GM21786 (cell line): Measurements from ENCODE around the gene GNPNAT1.
"Not testable (repeated sequence)": the region's sequence is repeated elsewhere in the genome, so short reads cannot be mapped to it uniquely, and the experiment has no call there.

Source experiments
- ATAC-seq: cut with Tn5 transposase; IDR thresholded peaks from one replicate; pipeline ENCODE4 v1.9.1; 2021; ENCODE audit not compliant: unreplicated experiment

The GNPNAT1 gene

GRCh38 chr14:52729925-52730708 is 61.3 kb downstream of the GNPNAT1 start, which contains the start of gene STYX:
Gene STYX (plus strand): TSS chr14:52730166. CDS start chr14:52730475, 309 bp downstream.
- ATAC-seq: peak; percentile 95

DNA sequence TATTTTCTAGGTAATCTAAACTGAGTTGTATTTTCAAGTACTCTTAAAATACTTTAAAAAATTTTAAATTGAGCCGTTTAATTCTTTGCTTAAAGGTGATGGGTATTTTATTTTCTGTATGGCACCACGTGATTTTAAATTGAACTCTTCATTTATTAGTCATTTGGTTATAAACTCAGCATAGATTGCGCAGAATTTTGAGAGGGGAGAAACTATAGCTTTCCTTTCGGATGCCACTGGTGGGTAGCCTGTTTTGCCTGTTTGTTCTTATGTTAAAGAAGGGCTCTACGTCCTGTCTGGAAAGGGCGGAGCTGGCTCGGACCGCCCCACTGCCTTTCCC is 61.9 kb downstream of the GNPNAT1 start:
- no peak for ATAC-seq

DNA sequence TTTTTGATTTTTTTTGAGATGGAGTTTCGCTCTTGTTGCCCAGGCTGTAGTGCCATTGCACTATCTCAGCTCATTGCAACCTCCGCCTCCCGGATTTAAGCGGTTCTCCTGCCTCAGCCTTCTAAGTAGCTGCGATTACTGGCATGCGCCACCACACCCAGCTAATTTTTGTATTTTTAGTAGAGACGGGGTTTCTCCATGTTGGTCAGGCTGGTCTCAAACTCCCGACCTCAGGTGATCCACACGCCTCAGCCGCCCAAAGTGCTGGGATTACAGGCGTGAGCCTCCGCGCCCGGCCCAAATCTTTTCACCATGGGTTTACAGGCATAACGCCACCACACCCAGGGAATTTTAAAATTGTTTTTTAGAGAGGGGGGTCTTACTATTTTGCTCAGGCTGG is 62.4 kb downstream of the GNPNAT1 start:
- ATAC-seq: not testable (repeated sequence)

DNA sequence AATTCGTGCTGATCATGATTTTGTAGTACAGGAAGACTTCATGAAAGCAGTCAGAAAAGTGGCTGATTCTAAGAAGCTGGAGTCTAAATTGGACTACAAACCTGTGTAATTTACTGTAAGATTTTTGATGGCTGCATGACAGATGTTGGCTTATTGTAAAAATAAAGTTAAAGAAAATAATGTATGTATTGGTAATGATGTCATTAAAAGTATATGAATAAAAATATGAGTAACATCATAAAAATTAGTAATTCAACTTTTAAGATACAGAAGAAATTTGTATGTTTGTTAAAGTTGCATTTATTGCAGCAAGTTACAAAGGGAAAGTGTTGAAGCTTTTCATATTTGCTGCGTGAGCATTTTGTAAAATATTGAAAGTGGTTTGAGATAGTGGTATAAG is 63.9 kb downstream of the GNPNAT1 start:
- ATAC-seq: not testable (repeated sequence)
